Glutamatergic neuron (in vitro differentiated cells): Measurements from ENCODE around the gene SLC9A4. TPM values are rescaled to one million over a fixed set of nuclear protein-coding genes. Genes with fewer than 3 reads are reported as not detected.

ENCODE experiments used
- DNase-seq: peaks from one replicate; pipeline ENCODE4 v3.0.0; 2022
- H3K27ac Mint-ChIP-seq: one replicate; pipeline ENCODE4 v1.8.0; 2020; ENCODE audit warnings: mild to moderate bottlenecking, mixed read lengths, inconsistent platforms; ENCODE audit not compliant: unreplicated experiment
- H3K27me3 Mint-ChIP-seq: one replicate; pipeline ENCODE4 v1.8.0; 2020; ENCODE audit warnings: mild to moderate bottlenecking, moderate library complexity, mixed read lengths, inconsistent platforms; ENCODE audit not compliant: unreplicated experiment
- H3K36me3 Mint-ChIP-seq: one replicate; pipeline ENCODE4 v1.8.0; 2020; ENCODE audit warnings: mild to moderate bottlenecking, mixed read lengths, inconsistent platforms; ENCODE audit not compliant: unreplicated experiment
- H3K4me1 Mint-ChIP-seq: one replicate; pipeline ENCODE4 v1.8.0; 2020; ENCODE audit warnings: mild to moderate bottlenecking, low read depth, mixed read lengths, inconsistent platforms; ENCODE audit not compliant: unreplicated experiment
- H3K4me3 Mint-ChIP-seq: one replicate; pipeline ENCODE4 v1.8.0; 2020; ENCODE audit warnings: mild to moderate bottlenecking, mixed read lengths, inconsistent platforms; ENCODE audit not compliant: unreplicated experiment
- H3K9me3 Mint-ChIP-seq: one replicate; pipeline ENCODE4 v1.8.0; 2020; ENCODE audit warnings: mild to moderate bottlenecking, moderate library complexity, mixed read lengths, inconsistent platforms; ENCODE audit not compliant: unreplicated experiment
- CTCF ChIP-seq: fragments of 200-600 bp; sonication (generic); IDR thresholded peaks from one replicate; pipeline ENCODE4 v1.5.0; 2021; ENCODE audit not compliant: partially characterized antibody, unreplicated experiment
- total RNA-seq: library from RNA; stranded (reverse); fragmentation: NEBNext Ultra II Directional; extraction: Animal tissue kit (Norgen Biotek cat#: 25700); gene quantifications from one replicate; pipeline ENCODE4 v1.2.1, GENCODE V29; 2021; ENCODE audit not compliant: unreplicated experiment

The SLC9A4 gene
- total RNA-seq, 1 donor from 2014 or later: 0.12 TPM

GRCh38 chr2:102485147-102485785 is 12.2 kb downstream of the SLC9A4 start:
- Mint-ChIP-seq H3K4me3 (no peak overlapping the region), H3K4me1 (peaks cover 12% of the 10 kb centered on the region)
- no peak for TF ChIP-seq CTCF

GRCh38 chr2:102486941-102487702 is 14.1 kb downstream of the SLC9A4 start:
- no peaks in the 10 kb centered on the region for H3K36me3 Mint-ChIP-seq
- peaks cover 2% of the 10 kb centered on the region for H3K9me3 Mint-ChIP-seq
- H3K4me1 Mint-ChIP-seq: peaks cover 12% of the 10 kb centered on the region
- no peak for TF ChIP-seq CTCF
- H3K4me3 Mint-ChIP-seq: no peak overlapping the region
- DNase-seq: peak; percentile 21
- H3K27ac Mint-ChIP-seq: no peak overlapping the region
- no peaks in the 10 kb centered on the region for H3K27me3 Mint-ChIP-seq

More at GRCh38 chr2:102485147-102485785, 12.2 kb downstream of the SLC9A4 start:
- no peaks in the 10 kb centered on the region for H3K36me3 Mint-ChIP-seq
- H3K9me3 Mint-ChIP-seq: peaks cover 2% of the 10 kb centered on the region
- H3K27ac Mint-ChIP-seq: no peak overlapping the region
- no peak for DNase-seq
- no peaks in the 10 kb centered on the region for H3K27me3 Mint-ChIP-seq

- Mint-ChIP-seq H3K27me3 (no peaks in the 10 kb centered on the region), H3K4me1 (peaks cover 12% of the 10 kb centered on the region), H3K9me3 (peaks cover 2% of the 10 kb centered on the region), H3K4me3 (no peak overlapping the region), H3K36me3 (no peaks in the 10 kb centered on the region), H3K27ac (no peak overlapping the region)
- TF ChIP-seq CTCF: no peak
- DNase-seq: no peak
Observed at GRCh38 chr2:102487761-102488462, 14.9 kb downstream of the SLC9A4 start.

GRCh38 chr2:102489646-102490045 is 16.6 kb downstream of the SLC9A4 start:
- no peak for TF ChIP-seq CTCF

GRCh38 chr2:102492006-102492405 is 19.0 kb downstream of the SLC9A4 start:
- Mint-ChIP-seq H3K4me1 (peaks cover 5% of the 10 kb centered on the region), H3K27ac (no peak overlapping the region), H3K36me3 (no peaks in the 10 kb centered on the region), H3K9me3 (peaks cover 3% of the 10 kb centered on the region), H3K27me3 (no peaks in the 10 kb centered on the region), H3K4me3 (no peak overlapping the region)
- no peak for DNase-seq
- TF ChIP-seq CTCF: no peak

More at GRCh38 chr2:102489646-102490045, 16.6 kb downstream of the SLC9A4 start:
- DNase-seq: no peak
- no peak overlapping the region for H3K27ac Mint-ChIP-seq
- no peaks in the 10 kb centered on the region for H3K27me3 Mint-ChIP-seq
- no peaks in the 10 kb centered on the region for H3K36me3 Mint-ChIP-seq
- peaks cover 2% of the 10 kb centered on the region for H3K9me3 Mint-ChIP-seq
- H3K4me3 Mint-ChIP-seq: no peak overlapping the region
- peaks cover 12% of the 10 kb centered on the region for H3K4me1 Mint-ChIP-seq
